ENCODE measurements around the gene AGPS. TPM values are rescaled to one million over a fixed set of nuclear protein-coding genes. Genes with fewer than 3 reads are reported as not detected.

Gene AGPS
- total RNA-seq, 1 donor: 33.1 TPM

DNA sequence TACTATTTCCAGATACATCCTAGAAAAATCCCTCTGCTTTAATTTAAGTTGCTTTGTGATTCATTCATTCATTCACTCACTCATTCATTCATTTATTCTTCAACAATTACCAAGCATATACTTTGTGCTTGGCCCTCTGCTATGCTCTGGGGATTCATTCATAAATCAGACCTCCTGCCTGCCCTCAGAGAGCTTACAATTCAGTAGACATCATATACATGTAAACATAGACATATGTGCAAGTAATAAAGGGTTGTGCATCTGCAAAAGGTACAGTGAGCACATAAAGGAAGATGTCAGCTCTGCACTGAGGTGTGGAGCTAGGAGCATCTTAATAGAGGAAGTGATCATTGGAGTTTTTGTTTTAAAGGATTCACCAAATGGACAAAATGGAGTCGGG lies 189.4 kb downstream of the AGPS start:
- H3K4me3 ChIP-seq (ENCODE audit: low read depth, low read length): no peak overlapping the region
- TF ChIP-seq, protein P1, sequence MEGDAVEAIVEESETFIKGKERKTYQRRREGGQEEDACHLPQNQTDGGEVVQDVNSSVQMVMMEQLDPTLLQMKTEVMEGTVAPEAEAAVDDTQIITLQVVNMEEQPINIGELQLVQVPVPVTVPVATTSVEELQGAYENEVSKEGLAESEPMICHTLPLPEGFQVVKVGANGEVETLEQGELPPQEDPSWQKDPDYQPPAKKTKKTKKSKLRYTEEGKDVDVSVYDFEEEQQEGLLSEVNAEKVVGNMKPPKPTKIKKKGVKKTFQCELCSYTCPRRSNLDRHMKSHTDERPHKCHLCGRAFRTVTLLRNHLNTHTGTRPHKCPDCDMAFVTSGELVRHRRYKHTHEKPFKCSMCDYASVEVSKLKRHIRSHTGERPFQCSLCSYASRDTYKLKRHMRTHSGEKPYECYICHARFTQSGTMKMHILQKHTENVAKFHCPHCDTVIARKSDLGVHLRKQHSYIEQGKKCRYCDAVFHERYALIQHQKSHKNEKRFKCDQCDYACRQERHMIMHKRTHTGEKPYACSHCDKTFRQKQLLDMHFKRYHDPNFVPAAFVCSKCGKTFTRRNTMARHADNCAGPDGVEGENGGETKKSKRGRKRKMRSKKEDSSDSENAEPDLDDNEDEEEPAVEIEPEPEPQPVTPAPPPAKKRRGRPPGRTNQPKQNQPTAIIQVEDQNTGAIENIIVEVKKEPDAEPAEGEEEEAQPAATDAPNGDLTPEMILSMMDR (IDR thresholded peaks at IDR 0.05; ENCODE audit: insufficient read depth, low read length): no peak
- DNase-seq (ENCODE audit: low read depth): no peak

DNA sequence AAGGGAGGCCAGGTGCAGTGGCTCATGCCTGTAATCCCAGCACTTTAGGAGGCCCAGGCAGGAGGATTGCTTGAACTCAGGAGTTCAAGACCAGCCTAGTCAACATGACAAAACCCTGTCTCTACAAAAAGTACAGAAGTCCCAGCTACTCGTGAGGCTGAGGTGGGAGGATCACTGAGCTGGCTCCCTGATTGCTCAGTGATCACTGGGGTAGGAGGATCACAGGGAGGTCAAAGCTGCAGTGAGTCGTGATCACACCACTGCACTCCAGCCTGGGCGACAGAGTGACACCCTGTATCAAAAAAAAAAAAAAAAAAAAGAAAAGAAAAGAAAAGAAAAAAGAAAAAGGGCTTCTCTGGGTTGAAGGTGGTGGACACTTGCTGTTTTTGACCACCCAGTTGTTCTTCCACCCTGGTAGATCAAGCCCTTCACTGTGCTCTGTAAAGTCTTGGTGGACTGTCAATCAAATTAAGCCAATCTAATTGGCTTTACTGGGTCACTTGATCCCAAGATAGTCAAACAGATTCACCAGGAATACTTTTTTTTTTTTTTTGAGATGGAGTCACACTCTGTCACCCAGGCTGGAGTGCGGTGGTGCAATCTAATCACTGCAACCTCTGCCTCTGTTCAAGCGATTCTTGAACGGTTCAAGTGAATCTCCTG lies 191.6 kb downstream of the AGPS start:
- no peak for DNase-seq (ENCODE audit: low read depth)
- no peak overlapping the region for H3K4me3 ChIP-seq (ENCODE audit: low read depth, low read length)
- TF ChIP-seq, protein P1 (IDR thresholded peaks at IDR 0.05; ENCODE audit: insufficient read depth, low read length): no peak

DNA sequence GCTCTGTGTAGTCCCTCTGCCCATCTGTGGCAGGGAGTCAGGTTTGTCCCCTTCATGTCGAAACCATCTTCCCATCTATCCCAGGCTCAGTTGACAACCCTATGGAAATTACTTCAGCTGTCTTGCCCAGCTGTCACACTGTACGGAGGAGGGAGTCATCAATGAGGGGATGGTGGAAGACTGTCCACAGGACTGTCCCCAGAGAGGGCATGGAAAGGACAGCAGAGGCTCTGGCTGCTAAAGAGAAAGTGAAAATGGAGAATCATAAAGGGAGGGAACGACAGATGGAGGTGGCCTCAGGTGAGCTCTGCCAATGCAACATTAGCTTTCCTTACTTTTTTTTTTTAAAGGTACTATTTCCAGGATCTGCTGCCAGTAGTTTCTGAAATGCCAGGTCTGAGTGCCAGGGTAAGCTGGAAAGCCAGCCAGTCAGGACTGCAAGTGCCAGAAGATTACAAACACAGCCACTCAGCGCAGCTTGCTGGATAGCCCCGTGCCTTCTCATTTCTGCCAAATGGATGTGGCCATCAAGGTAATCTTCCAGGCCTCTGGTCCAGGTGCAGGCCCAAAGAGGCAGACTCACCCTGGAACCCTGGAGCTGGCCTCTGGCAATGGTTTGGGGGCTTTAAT lies 192.8 kb downstream of the AGPS start:
- TF ChIP-seq, protein P1 (IDR thresholded peaks at IDR 0.05; ENCODE audit: insufficient read depth, low read length): no peak
- no peak overlapping the region for H3K4me3 ChIP-seq (ENCODE audit: low read depth, low read length)
- DNase-seq (ENCODE audit: low read depth): no peak

DNA sequence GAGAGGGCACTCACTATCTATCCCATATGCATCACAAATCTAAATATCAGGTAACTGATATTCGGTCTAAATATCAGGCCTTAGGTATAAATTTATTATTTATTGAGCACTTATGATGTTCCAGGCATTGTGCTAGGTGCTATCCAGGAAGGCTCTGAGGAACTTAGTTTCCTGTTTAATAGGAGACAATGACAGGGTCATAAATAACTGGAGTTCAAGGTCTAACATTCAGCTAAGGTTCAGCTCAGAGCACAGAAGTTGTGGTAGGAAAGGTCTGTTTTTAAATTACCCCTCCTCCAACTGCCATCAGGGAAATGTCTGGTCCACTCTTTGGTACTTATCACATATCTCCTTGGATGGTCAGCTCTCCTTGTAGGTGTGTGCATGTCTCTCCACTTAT lies 193.6 kb downstream of the AGPS start:
- TF ChIP-seq, protein P1 (IDR thresholded peaks at IDR 0.05; ENCODE audit: insufficient read depth, low read length): no peak
- H3K4me3 ChIP-seq (ENCODE audit: low read depth, low read length): no peak overlapping the region

DNA sequence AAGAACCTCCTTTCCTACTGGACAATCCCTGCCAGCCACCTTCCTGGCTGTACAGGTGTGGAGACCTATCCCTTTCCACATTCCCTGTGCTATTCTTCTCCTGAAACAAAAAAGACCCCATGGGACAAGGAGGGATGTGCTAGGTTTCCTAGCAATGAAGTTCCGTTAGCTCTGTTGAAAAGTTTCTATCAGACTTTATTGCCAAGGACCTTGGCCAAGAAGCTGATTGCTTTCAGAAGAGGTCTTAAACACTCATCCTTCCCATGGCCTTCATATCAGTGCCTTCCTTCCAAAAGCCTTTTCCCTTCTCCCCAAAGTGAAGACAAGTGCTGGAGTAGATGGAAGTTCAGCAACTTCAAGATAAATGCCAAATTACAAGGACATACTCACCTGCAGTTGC lies 194.8 kb downstream of the AGPS start:
- TF ChIP-seq, protein P1 (IDR thresholded peaks at IDR 0.05; ENCODE audit: insufficient read depth, low read length): no peak
- H3K4me3 ChIP-seq (ENCODE audit: low read depth, low read length): no peak overlapping the region
- DNase-seq (ENCODE audit: low read depth): no peak

More for the DNA sequence above, 193.6 kb downstream of the AGPS start:
- DNase-seq (ENCODE audit: low read depth): no peak

DNA sequence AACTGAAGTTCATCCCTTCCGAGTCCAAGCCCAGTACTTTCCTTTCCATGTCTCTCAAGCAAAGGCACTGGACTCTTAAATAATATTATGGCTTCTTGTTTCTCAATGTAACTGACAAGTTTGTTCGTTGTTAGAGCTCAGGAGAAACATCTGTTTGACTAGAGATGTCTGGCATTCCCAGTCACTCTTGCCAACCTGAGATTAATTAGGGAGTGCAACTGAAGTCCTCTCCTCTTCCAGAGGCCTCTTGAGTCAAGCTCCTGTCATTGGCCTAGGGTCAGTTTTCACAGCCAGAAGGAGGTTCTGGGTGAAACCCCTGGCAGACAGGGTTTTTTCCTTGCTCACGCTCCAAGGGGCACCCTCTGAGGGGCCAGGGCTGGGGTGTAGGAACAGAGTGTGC lies 196.1 kb downstream of the AGPS start:
- TF ChIP-seq, protein P1 (IDR thresholded peaks at IDR 0.05; ENCODE audit: insufficient read depth, low read length): no peak
- no peak for DNase-seq (ENCODE audit: low read depth)

More for the DNA sequence above, 196.1 kb downstream of the AGPS start:
- no peak overlapping the region for H3K4me3 ChIP-seq (ENCODE audit: low read depth, low read length)

Measured in fibroblast of the aortic adventitia (primary cell).